Osteocyte (in vitro differentiated cells): ENCODE results near the gene LGALS12. TPM values are rescaled to one million over a fixed set of nuclear protein-coding genes. Genes with fewer than 3 reads are reported as not detected.
A peak's percentile ranks its signal among the peaks of the same experiment; 100 is the strongest.

Experiments used
- DNase-seq: peaks from one replicate; pipeline ENCODE4 v3.0.0; 2021; ENCODE audit warnings: mixed read lengths; ENCODE audit not compliant: unreplicated experiment; ENCODE audit errors: extremely low spot score
- H3K27ac Mint-ChIP-seq: one replicate; pipeline ENCODE4 v1.8.0; 2021; ENCODE audit warnings: mild to moderate bottlenecking, mixed read lengths; ENCODE audit not compliant: unreplicated experiment
- H3K27me3 Mint-ChIP-seq: one replicate; pipeline ENCODE4 v1.8.0; 2021; ENCODE audit warnings: mixed read lengths; ENCODE audit not compliant: unreplicated experiment
- H3K36me3 Mint-ChIP-seq: one replicate; pipeline ENCODE4 v1.8.0; 2021; ENCODE audit warnings: mixed read lengths; ENCODE audit not compliant: unreplicated experiment
- H3K4me1 Mint-ChIP-seq: one replicate; pipeline ENCODE4 v1.8.0; 2021; ENCODE audit warnings: mixed read lengths; ENCODE audit not compliant: unreplicated experiment
- H3K4me3 Mint-ChIP-seq: one replicate; pipeline ENCODE4 v1.8.0; 2021; ENCODE audit warnings: mild to moderate bottlenecking, moderate library complexity, mixed read lengths; ENCODE audit not compliant: unreplicated experiment
- H3K9me3 Mint-ChIP-seq: one replicate; pipeline ENCODE4 v1.8.0; 2021; ENCODE audit warnings: mixed read lengths; ENCODE audit not compliant: unreplicated experiment
- CTCF ChIP-seq: fragments of 200-600 bp; sonication (generic); IDR thresholded peaks from 2 replicates; pipeline ENCODE4 v1.5.0; 2021; ENCODE audit warnings: antibody characterized with exemption, mild to moderate bottlenecking, moderate library complexity
- total RNA-seq: library from RNA; stranded (reverse); gene quantifications from 2 replicates; pipeline ENCODE4 v1.2.1, GENCODE V29; 2021

Gene LGALS12
- total RNA-seq, 1 donor from 2014 or later = not detected

- Mint-ChIP-seq H3K36me3 (no peaks in the 10 kb centered on the region), H3K9me3 (no peaks in the 10 kb centered on the region), H3K27ac (no peak overlapping the region), H3K4me3 (no peak overlapping the region), H3K4me1 (no peaks in the 10 kb centered on the region), H3K27me3 (peaks cover 29% of the 10 kb centered on the region)
- no peak for TF ChIP-seq CTCF
- no peak for DNase-seq
Observed at GRCh38 chr11:63552921-63553320, 47.0 kb downstream of the LGALS12 start.

- no peak for DNase-seq
- Mint-ChIP-seq H3K36me3 (no peaks in the 10 kb centered on the region), H3K4me3 (no peak overlapping the region), H3K4me1 (no peaks in the 10 kb centered on the region), H3K27ac (no peak overlapping the region), H3K9me3 (no peaks in the 10 kb centered on the region), H3K27me3 (peaks cover 27% of the 10 kb centered on the region)
- TF ChIP-seq CTCF = no peak
Observed at GRCh38 chr11:63553759-63554158, 47.9 kb downstream of the LGALS12 start.

GRCh38 chr11:63554877-63555223 is 49.0 kb downstream of the LGALS12 start:
- Mint-ChIP-seq H3K4me1 (no peaks in the 10 kb centered on the region), H3K9me3 (no peaks in the 10 kb centered on the region), H3K4me3 (no peak overlapping the region), H3K27me3 (peaks cover 29% of the 10 kb centered on the region), H3K27ac (no peak overlapping the region), H3K36me3 (no peaks in the 10 kb centered on the region)
- no peak for TF ChIP-seq CTCF
- peak; percentile 53 for DNase-seq

- peak; percentile 64 for DNase-seq
- no peaks in the 10 kb centered on the region for H3K36me3 Mint-ChIP-seq
- H3K4me3 Mint-ChIP-seq = no peak overlapping the region
- peaks cover 32% of the 10 kb centered on the region for H3K27me3 Mint-ChIP-seq
- H3K27ac Mint-ChIP-seq = no peak overlapping the region
- no peak for TF ChIP-seq CTCF
- no peaks in the 10 kb centered on the region for H3K9me3 Mint-ChIP-seq
- no peaks in the 10 kb centered on the region for H3K4me1 Mint-ChIP-seq
Observed at GRCh38 chr11:63556404-63557013, 50.6 kb downstream of the LGALS12 start.

- Mint-ChIP-seq H3K27ac (no peak overlapping the region), H3K4me1 (no peaks in the 10 kb centered on the region), H3K4me3 (no peak overlapping the region), H3K36me3 (no peaks in the 10 kb centered on the region), H3K27me3 (peaks cover 38% of the 10 kb centered on the region), H3K9me3 (no peaks in the 10 kb centered on the region)
- TF ChIP-seq CTCF = no peak
- DNase-seq = peak; percentile 13
Observed at GRCh38 chr11:63557570-63557969, 51.7 kb downstream of the LGALS12 start.
